NCI-H748 (cell line): ENCODE data around the gene SMG5.
"Not testable (repeated sequence)": the region's sequence is repeated elsewhere in the genome, so short reads cannot be mapped to it uniquely, and the experiment has no call there.

ENCODE experiments used
- DNase-seq: peaks from one replicate; lab custom pipeline; 2025; ENCODE audit not compliant: unreplicated experiment; lab: John Stamatoyannopoulos, UW

SMG5 gene, protein sequence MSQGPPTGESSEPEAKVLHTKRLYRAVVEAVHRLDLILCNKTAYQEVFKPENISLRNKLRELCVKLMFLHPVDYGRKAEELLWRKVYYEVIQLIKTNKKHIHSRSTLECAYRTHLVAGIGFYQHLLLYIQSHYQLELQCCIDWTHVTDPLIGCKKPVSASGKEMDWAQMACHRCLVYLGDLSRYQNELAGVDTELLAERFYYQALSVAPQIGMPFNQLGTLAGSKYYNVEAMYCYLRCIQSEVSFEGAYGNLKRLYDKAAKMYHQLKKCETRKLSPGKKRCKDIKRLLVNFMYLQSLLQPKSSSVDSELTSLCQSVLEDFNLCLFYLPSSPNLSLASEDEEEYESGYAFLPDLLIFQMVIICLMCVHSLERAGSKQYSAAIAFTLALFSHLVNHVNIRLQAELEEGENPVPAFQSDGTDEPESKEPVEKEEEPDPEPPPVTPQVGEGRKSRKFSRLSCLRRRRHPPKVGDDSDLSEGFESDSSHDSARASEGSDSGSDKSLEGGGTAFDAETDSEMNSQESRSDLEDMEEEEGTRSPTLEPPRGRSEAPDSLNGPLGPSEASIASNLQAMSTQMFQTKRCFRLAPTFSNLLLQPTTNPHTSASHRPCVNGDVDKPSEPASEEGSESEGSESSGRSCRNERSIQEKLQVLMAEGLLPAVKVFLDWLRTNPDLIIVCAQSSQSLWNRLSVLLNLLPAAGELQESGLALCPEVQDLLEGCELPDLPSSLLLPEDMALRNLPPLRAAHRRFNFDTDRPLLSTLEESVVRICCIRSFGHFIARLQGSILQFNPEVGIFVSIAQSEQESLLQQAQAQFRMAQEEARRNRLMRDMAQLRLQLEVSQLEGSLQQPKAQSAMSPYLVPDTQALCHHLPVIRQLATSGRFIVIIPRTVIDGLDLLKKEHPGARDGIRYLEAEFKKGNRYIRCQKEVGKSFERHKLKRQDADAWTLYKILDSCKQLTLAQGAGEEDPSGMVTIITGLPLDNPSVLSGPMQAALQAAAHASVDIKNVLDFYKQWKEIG

GRCh38 chr1:156282479-156283222 is at the start of gene SMG5:
TSS of gene SMG5 (minus strand) at chr1:156282825. CDS start at chr1:156282680, 145 bp downstream.
- peak; percentile 99 for DNase-seq

- not testable (repeated sequence) for DNase-seq
These were observed 40.6 kb upstream of the SMG5 start for GRCh38 chr1:156323179-156323578.

DNA sequence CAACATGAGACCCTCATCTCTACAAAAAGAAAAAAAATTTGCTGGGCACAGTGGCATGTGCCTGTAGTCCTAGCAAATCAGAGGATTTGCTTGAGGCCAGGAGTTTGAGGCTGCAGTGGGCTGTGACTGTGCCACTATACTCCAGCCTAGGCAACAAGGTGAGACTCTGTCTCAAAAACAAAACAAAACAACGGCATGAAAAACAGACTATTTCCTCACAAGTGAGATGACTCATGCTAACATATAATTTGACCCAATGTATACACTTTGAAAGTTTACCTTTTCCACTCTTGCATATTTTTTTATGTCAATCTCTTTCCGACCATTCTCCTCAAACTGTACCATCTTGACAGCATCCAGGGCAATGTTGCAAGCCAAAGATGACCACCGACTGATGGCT is 37.9 kb upstream of the SMG5 start:
- DNase-seq = no peak

GRCh38 chr1:156319664-156320063 is 37.0 kb upstream of the SMG5 start:
- DNase-seq = peak; percentile 9

DNA sequence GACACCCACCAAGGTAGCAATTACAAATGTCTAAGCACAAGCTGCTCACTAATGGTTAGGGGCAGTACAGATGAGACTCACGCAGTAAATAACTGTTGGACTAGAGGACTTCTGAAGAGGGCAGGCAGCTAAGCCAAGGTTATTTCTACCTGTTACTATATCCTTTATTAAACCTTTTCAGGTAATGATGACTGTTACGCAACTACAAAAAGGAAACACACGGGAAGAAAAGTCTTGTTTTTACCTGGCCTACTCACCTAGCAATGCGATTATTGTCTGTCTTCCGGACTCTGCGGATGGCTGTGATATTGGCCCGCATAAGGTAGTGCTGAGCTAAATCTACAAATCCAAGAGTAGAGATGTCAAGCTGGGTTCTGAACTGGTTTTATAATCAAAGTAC is 34.3 kb upstream of the SMG5 start:
- no peak for DNase-seq

DNA sequence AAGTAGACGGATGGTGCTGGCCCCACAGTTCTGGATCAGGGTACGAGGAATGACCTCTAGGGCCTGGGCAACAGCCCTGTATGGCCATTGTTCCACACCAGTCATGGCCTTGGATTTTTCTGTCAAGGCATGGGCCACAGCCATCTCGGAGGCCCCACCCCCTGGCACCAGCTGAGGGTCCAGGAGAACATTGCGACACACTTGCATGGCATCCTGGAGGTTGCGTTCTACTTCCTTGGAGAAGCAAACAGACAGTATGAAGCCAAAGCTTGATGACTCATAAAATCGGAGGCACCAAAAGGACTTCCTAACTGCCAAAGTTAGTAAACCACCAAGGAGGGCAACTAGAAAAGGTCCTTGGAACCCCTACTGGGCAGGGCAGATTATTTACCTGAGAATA is 28.3 kb upstream of the SMG5 start:
- no peak for DNase-seq

DNA sequence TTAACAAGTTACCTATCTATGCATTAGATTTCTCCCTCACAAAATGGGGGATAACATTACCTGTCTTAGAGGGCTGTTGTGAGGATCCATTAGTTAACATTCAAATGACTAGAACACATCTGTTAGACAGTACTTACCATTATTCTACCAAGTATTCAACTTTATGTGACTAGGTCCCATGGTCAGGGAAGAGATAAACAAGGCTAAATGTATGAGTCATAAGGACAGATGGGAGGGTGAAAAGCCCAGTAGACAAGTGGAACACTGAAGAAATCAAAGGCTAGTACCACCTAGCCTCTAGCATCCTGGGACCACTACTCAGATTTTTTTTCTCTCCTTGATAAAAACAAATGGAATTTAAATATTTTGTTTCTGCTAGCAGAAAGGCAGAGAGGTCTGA is 25.5 kb upstream of the SMG5 start:
- DNase-seq = no peak

DNA sequence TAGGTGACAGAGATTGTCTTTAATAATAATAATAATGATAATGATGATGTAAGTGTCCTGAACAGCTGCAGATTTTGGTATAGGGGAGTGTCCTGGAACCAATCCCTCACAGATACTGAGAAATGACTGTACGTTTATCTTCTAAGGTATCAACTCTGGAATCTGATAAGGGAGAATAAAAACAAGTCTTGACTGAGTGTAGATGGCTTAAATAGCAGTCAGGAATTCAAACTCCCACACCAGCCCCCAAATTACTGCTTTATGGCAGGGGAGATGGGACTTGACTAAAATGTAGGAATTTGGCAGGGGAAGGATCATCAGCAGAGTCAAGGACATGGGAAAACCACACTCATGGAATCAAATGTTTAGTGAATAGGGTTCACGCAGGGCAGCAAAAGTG is 22.6 kb upstream of the SMG5 start:
- no peak for DNase-seq

DNA sequence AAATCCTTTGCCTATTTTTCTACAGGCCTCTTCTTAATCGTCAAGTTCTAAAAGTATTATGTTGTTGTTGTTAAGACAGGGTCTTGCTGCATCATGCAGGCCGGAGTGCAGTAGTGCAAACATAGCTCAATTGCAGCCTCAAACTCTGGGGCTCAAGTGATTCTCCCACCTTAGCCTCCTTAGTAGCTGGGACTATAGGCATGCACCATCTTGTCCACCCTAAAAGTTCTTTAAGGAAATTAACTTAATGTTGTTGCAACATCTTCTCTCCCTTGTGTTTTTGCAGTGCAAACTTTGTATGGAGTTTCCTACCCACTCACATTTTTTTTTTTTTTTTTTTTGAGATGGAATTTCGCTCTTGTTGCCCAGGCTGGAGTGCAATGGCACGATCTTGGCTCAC is 20.6 kb upstream of the SMG5 start:
- DNase-seq = no peak

DNA sequence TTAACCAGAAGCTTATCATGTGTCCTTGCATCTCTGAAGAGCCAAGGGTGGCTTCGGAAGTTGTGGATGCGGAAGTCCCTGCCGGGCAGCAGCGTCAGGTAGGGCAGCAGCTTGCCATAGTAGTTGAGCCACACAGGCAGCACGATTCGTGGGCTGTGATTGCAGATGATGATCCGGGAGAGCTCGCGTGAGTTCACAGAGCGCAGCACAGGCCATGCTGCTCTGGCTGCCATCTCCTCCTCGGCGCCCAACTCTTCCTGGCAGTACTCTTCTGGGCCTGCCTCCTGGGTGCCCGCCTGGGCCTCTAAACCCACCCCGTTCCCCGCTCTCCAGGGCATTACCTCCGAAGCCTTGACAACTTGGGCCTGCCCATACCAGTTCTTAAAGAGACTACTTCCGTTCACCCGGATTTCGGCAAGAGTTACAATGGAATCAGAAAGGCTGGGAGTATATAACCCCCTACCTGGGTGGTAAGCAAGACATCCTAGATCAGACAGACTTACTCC is 16.3 kb upstream of the SMG5 start, which contains the start of gene VHLL:
TSS of gene VHLL (minus strand) at position 456 of the 506 bp plus-strand sequence. CDS start at position 338, 118 bp downstream.
- no peak for DNase-seq

GRCh38 chr1:156295391-156295947 is 12.8 kb upstream of the SMG5 start, which contains the start of gene GLMP:
TSS of gene GLMP (minus strand) at chr1:156295679. CDS start at chr1:156295645, 34 bp downstream.
- peak; percentile 51 for DNase-seq

GRCh38 chr1:156293895-156294294 is 11.3 kb upstream of the SMG5 start:
- DNase-seq = no peak

- DNase-seq = no peak
These were observed 10.4 kb upstream of the SMG5 start for GRCh38 chr1:156293098-156293434.

DNA sequence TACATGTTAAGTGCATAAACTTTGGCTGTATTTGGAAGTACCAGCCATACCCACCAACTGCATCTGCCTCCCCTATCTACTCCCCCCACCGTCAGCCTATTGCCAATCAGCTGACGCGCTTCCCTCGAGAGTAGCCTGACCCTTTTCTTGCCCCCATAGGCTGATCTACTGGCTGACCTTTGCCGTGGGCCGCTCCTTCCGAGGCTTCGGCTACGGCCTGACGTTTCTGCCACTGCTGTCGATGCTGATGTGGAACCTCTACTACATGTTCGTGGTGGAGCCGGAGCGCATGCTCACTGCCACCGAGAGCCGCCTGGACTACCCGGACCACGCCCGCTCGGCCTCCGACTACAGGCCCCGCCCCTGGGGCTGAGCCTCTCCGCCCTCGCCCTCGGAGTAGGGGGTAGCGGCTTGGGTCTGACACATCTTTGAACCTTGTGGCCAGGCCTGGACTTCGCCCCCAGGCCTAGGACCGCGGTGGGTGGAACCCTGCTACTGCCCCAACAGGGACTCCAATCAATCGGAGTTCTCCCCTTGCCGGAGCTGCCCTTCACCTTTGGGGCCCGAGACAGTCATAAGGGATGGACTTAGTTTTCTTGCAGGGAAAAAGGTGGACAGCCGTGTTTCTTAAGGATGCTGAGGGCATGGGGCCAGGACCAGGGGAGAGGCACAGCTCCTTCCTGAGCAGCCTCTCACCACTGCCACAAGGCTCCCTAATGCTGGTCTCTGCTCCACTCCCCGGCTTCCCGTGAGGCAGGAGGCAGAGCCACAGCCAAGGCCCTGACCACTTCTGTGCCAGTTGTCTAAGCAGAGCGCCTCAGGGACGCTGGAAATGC is 8.8 kb upstream of the SMG5 start:
- DNase-seq = peak; percentile 89

DNA sequence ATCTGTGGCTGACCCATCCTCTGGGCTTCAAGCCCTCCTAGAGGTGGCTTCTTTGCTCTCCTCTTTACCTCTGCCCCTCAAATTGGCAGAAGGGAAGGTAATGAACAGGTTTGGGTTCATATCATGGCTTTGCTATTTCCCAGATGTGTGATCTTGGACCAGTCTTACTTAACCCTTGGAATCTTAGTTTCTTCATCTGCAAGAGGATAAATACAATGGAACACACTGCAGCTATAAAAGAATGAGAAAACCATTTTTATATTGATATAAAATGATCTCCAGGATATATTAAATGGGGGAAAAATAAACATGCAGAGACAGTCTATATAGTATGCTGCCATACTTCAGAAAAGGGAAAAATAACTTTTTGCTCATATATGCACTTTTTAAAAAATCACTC is 7.2 kb upstream of the SMG5 start:
- DNase-seq = no peak

DNA sequence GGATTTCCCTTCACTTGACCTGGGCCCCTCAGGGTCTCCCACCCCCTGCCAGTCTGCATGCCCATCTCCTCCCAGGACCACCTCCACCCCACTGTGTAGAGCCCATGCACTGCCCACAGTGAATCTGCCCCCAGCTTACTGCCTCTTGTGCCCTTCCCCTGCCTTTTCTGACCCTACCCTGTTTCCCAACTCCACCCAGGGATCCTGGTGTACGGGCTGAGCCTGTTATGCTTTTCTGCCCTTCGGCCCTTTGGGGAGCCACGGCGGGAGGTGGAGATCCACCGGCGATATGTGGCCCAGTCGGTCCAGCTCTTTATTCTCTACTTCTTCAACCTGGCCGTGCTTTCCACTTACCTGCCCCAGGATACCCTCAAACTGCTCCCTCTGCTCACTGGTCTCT is 3.4 kb upstream of the SMG5 start:
- no peak for DNase-seq

GRCh38 chr1:156285437-156285836 is 2.8 kb upstream of the SMG5 start:
- DNase-seq = no peak

DNA sequence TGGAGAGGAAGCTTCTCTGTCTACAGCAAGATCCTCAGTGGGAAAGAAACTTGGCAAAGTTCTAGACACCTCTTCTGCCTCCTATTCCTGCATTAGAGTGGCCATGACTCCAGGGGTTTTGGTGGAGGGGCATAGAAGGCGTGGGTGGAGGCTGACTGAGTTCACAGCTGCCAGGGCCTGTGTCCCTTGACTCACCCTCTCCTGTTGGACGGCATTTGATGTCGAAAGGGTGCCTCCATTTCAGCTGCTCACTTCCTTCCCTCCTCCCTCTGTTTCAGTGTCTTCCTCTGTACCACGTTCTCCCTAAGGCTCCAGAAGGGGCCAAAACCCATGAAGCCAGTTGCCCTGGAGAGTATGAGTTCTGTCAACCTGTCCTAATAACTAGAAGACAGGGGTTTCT is 2.1 kb upstream of the SMG5 start:
- no peak for DNase-seq

DNA sequence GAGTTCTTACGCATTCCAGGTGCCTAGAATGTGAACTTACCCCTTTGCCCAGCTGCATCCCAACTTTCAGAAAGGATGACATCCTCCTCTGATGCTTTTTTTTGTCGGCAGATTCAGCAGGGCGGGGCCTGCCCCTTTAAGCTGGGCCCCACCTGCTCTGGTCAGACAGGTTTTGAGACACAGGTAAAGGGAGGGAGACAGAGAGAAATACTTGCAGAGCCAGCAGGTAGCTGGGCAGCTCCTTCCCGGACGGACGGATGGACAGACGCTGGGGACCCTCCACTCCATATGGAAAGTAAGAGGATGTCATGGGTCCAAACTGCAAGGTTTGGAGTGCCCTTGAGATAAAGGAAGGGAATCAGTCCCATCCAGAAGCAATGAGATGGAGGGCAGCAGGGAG is 1.5 kb upstream of the SMG5 start, which contains the start of gene TMEM79:
TSS of gene TMEM79 (plus strand) at position 214 of the 400 bp plus-strand sequence. CDS start 902 bp downstream, outside the sequence.
- DNase-seq = peak; percentile 81
